K562 (cell line): ENCODE data around the gene CLEC6A. TPM values are rescaled to one million over a fixed set of nuclear protein-coding genes. Genes with fewer than 3 reads are reported as not detected.

Experiments
- ATAC-seq: fragments of 200-7000 bp; cut with Tn5 transposase; 3 replicates; pipeline ENCODE4 v1.9.1; 2020; ENCODE audit warnings: moderate library complexity
- Bru-seq: library from RNA; stranded (reverse); fragments of 400-500 nt; gene quantifications from one replicate; lab custom pipeline; 2021; lab: Mats Ljungman, UMichigan
- BruChase-seq, 2 experiments: library from RNA; stranded (reverse); fragments of 400-500 nt; gene quantifications; one replicate each; lab custom pipeline; 2021; lab: Mats Ljungman, UMichigan
- BruUV-seq: library from RNA; stranded (reverse); fragments of 400-500 nt; replicated peaks from 2 replicates; lab custom pipeline; 2021; lab: Mats Ljungman, UMichigan
- CTCF ChIA-PET: fragments of 300-600 bp; formaldehyde crosslinking; extraction: SDS; loops from one replicate; lab custom pipeline; 2021; ENCODE audit warnings: low intra/inter-chr PET ratio; lab: Yijun Ruan, JAX
- POLR2A ChIA-PET: fragments of 300-600, 350-650 bp; sonication (Branson Sonifier 250); formaldehyde crosslinking; extraction: SDS; loops from one replicate; lab custom pipeline; 2021; ENCODE audit warnings: antibody characterized with exemption, inconsistent platforms; lab: Yijun Ruan, JAX
- DNase-seq, 4 experiments: peaks; one replicate each; pipeline versions ENCODE4 v3.0.0 to v3.0.0-alpha.2; 2011 to 2018; ENCODE audit warnings: low spot score in 3 of 4, mixed read lengths in 3 of 4; ENCODE audit errors: extremely low read depth in 1 of 4
- FAIRE-seq: peaks from 2 replicates; lab custom pipeline; 2011; peaks lifted over from hg19 to GRCh38; lab: Jason Lieb, UNC
- H2AFZ ChIP-seq: 2 replicates; pipeline ENCODE4 v1.6.0; 2011; ENCODE audit warnings: low read depth, low read length, control low read depth, inconsistent platforms
- H3K27ac ChIP-seq: fragments of 200-600 bp; 3 replicates; pipeline ENCODE4 v1.8.0; 2011; ENCODE audit warnings: low read depth, mild to moderate bottlenecking, control low read depth, inconsistent platforms, low read length, moderate library complexity, mixed read lengths; ENCODE audit errors: extremely low read depth
- H3K27me3 ChIP-seq, 2 experiments: fragments of 300-600 bp in 1 of 2; 2 replicates in 1 of 2; 3 replicates in 1 of 2; pipeline versions ENCODE4 v1.6.0 to v1.8.0; 2011; ENCODE audit warnings: inconsistent platforms in 2 of 2, low read length in 2 of 2, mild to moderate bottlenecking in 1 of 2, mixed read lengths in 1 of 2, moderate library complexity in 1 of 2; ENCODE audit not compliant: control insufficient read depth in 2 of 2, insufficient read depth in 2 of 2
- H3K36me3 ChIP-seq: fragments of 300-600 bp; 3 replicates; pipeline ENCODE4 v1.8.0; 2011; ENCODE audit warnings: mild to moderate bottlenecking, low read length, inconsistent platforms; ENCODE audit not compliant: control insufficient read depth, insufficient read depth
- H3K4me1 ChIP-seq, 2 experiments: fragments of 200-600 bp in 1 of 2; replicated peaks in 1 of 2; 2 replicates in 1 of 2; 3 replicates in 1 of 2; pipeline versions ENCODE4 v1.5.1 to v1.8.0; 2011; ENCODE audit warnings: inconsistent platforms in 2 of 2, low read length in 2 of 2, mild to moderate bottlenecking in 1 of 2, mixed read lengths in 1 of 2, moderate library complexity in 1 of 2; ENCODE audit not compliant: control insufficient read depth in 2 of 2, insufficient read depth in 2 of 2
- H3K4me2 ChIP-seq: 2 replicates; pipeline ENCODE4 v1.6.1; 2011; ENCODE audit warnings: low read length, control low read depth, inconsistent platforms, mixed read lengths; ENCODE audit not compliant: insufficient read depth
- H3K4me3 ChIP-seq: fragments of 200-600 bp; sonication (generic), shearing (Covaris generic); 2 replicates; pipeline ENCODE4 v1.5.1; 2016; ENCODE audit warnings: control low read depth, inconsistent platforms
- H3K79me2 ChIP-seq: fragments of 200-600 bp; 3 replicates; pipeline ENCODE4 v1.8.0; 2011; ENCODE audit warnings: low read length, inconsistent platforms; ENCODE audit not compliant: control insufficient read depth, insufficient read depth
- H3K9ac ChIP-seq, 2 experiments: 2 replicates each; pipeline versions ENCODE4 v1.6.0 to v1.6.1; 2011; ENCODE audit warnings: low read depth in 2 of 2, low read length in 2 of 2, control low read depth in 1 of 2, inconsistent platforms in 1 of 2, mild to moderate bottlenecking in 1 of 2, mixed read lengths in 1 of 2; ENCODE audit not compliant: insufficient read depth in 1 of 2
- H3K9me1 ChIP-seq: one replicate; pipeline ENCODE4 v1.6.0; 2011; ENCODE audit warnings: inconsistent platforms, mild to moderate bottlenecking, low read length, moderate library complexity; ENCODE audit not compliant: control insufficient read depth, insufficient read depth
- H3K9me3 ChIP-seq: replicated peaks from 2 replicates; pipeline ENCODE4 v1.5.1; 2011; ENCODE audit warnings: low read depth, low read length, inconsistent platforms; ENCODE audit not compliant: control insufficient read depth, insufficient read depth
- H4K20me1 ChIP-seq: replicated peaks from 2 replicates; pipeline ENCODE4 v1.6.1; 2011; ENCODE audit warnings: low read length, inconsistent platforms, mixed read lengths; ENCODE audit not compliant: control insufficient read depth, insufficient read depth
- ARNT ChIP-seq, 2 experiments: fragments of 450-650 bp; IDR thresholded peaks; 2 replicates each; pipeline ENCODE4 v1.6.1; 2016; ENCODE audit warnings: mild to moderate bottlenecking in 1 of 2
- CBX8 ChIP-seq: fragments of 200-600 bp; sonication (generic); IDR thresholded peaks from 2 replicates; pipeline ENCODE4 v1.6.1; 2012; ENCODE audit warnings: borderline replicate concordance, mixed run types, low read depth, mild to moderate bottlenecking, moderate library complexity, mixed read lengths, low read length, control low read depth, inconsistent platforms; ENCODE audit not compliant: poor library complexity, severe bottlenecking; ENCODE audit errors: extremely low read depth
- HSF4 ChIP-seq: fragments of 250-450 bp; sonication (Bioruptor Pico); IDR thresholded peaks from 2 replicates; pipeline ENCODE4 v2.1.2; 2022; ENCODE audit warnings: mild to moderate bottlenecking, moderate library complexity, borderline replicate concordance
- MAFG ChIP-seq: fragments of 450-650 bp; conservative IDR thresholded peaks from 2 replicates; pipeline ENCODE4 v1.6.1; 2016; ENCODE audit warnings: missing genetic modification characterization, missing compliant biosample characterization
- MNT ChIP-seq, 2 experiments: fragments of 450-650 bp; conservative IDR thresholded peaks; 2 replicates each; pipeline ENCODE4 v1.6.1; 2017; ENCODE audit warnings: mild to moderate bottlenecking in 2 of 2, moderate library complexity in 2 of 2
- NFE2L1 ChIP-seq: fragments of 450-650 bp; IDR thresholded peaks from 2 replicates; pipeline ENCODE4 v1.6.1; 2016; ENCODE audit warnings: missing genetic modification characterization, low read depth, mild to moderate bottlenecking, missing compliant biosample characterization, moderate library complexity, borderline replicate concordance
- RCOR1 ChIP-seq, 2 experiments: IDR thresholded peaks; 2 replicates each; pipeline ENCODE4 v1.6.1; 2012; ENCODE audit warnings: low read depth in 2 of 2, low read length in 2 of 2, borderline replicate concordance in 1 of 2, improper control_type of control experiment in 1 of 2
- SP1 ChIP-seq: sonication (generic); formaldehyde crosslinking; IDR thresholded peaks from 2 replicates; pipeline ENCODE4 v1.8.1; 2022; ENCODE audit warnings: mild to moderate bottlenecking, missing genetic modification reagents
- THRB ChIP-seq: fragments of 450-650 bp; formaldehyde crosslinking; conservative IDR thresholded peaks from 2 replicates; pipeline ENCODE4 v1.4.0; 2022; ENCODE audit warnings: mild to moderate bottlenecking, missing genetic modification characterization
- XRCC4 ChIP-seq: IDR thresholded peaks from one replicate; pipeline ENCODE4 v1.6.1; 2011; ENCODE audit not compliant: insufficient read depth, insufficient read length; ENCODE audit errors: extremely low read depth
- ZEB2 ChIP-seq: fragments of 450-650 bp; IDR thresholded peaks from 2 replicates; pipeline ENCODE4 v1.6.1; 2016
- ZNF431 ChIP-seq: sonication (generic); formaldehyde crosslinking; IDR thresholded peaks from 2 replicates; pipeline ENCODE4 v1.8.0; 2022; ENCODE audit warnings: mild to moderate bottlenecking, missing genetic modification reagents
- WGBS: fragments of 100-300 bp; shearing (Covaris generic); methylation state at CpG from one replicate; pipeline ENCODE4 v1.1.6; 2016; ENCODE audit warnings: low coverage, mixed read lengths; ENCODE audit not compliant: insufficient coverage; ENCODE audit errors: missing lambda C conversion rate; 5-methylcytosine and 5-hydroxymethylcytosine counted together
- in situ Hi-C: fragments of 300-500 bp; cut with MboI; formaldehyde crosslinking; loops from 4 replicates; pipeline ENCODE4 v1.15.0; 2018; ENCODE audit warnings: inconsistent platforms, mixed read lengths
- intact Hi-C: fragments of 100-400 bp; cut with micrococcal nuclease; formaldehyde crosslinking; loops from 2 replicates; pipeline ENCODE4 v1.14.2; 2022
- long read RNA-seq, 3 experiments: library from polyadenylated mRNA in 2 of 3; library from RNA in 1 of 3; unstranded in 2 of 3; stranded (forward) in 1 of 3; transcript quantifications; one replicate each; pipeline ENCODE4 v2.0.0, GENCODE V29; 2019 to 2022
- polyA minus RNA-seq, 3 experiments: library from RNA; depleted of rRNA, polyadenylated mRNA; stranded (reverse); fragments of >200 nt; gene quantifications; 2 replicates each; pipeline ENCODE4 v1.2.3, GENCODE V29; 2011
- polyA plus RNA-seq, 8 experiments: library from polyadenylated mRNA; depleted of rRNA in 4 of 8; stranded (reverse) in 5 of 8; unstranded in 3 of 8; fragments of >200 nt; fragmentation: Nextera tagmentation in 2 of 8; fragmentation: Illumina TruSeq in 1 of 8; extraction: Ambion mirVana in 2 of 8; extraction: Trizol in 1 of 8; gene quantifications; 2 replicates each; pipeline versions ENCODE4 v1.2.1 to v1.2.3, GENCODE V29; 2011 to 2014; ENCODE audit warnings: inconsistent platforms in 1 of 8, missing spikeins in 1 of 8
- total RNA-seq, 7 experiments: library from RNA; depleted of rRNA in 6 of 7; stranded (reverse); fragments of >200 nt in 6 of 7; fragmentation: Illumina TruSeq in 2 of 7; extraction: Trizol in 2 of 7; gene quantifications; 2 replicates each; pipeline versions ENCODE4 v1.2.1 to v1.2.3, GENCODE V29; 2011 to 2021; ENCODE audit warnings: low replicate concordance in 1 of 7
- TF ChIP-seq, protein P1 (sequence below): IDR thresholded peaks from 2 replicates; pipeline ENCODE4 v1.6.1; 2012; ENCODE audit warnings: low read depth, low read length, improper control_type of control experiment, borderline replicate concordance

CLEC6A gene
- not detected in 2 replicates for total RNA-seq (2011; cell fraction: chromatin; rRNA removed; ENCODE audit: low replicate concordance)
- not detected in 2 replicates for total RNA-seq (2011; cell fraction: nucleolus; rRNA removed)
- total RNA-seq (2011; cell fraction: nucleoplasm; rRNA removed): not detected in 2 replicates
- total RNA-seq (2014; rRNA removed) (not detected in 2 replicates), total RNA-seq (2014; rRNA removed; fragmentation: Illumina TruSeq; extraction: Trizol) (not detected in 2 replicates), total RNA-seq (2015; rRNA removed; fragmentation: Illumina TruSeq; extraction: Trizol) (not detected in 2 replicates), total RNA-seq (2021) (not detected in 2 replicates), polyA plus RNA-seq (2011; rRNA removed) (not detected in 2 replicates), polyA plus RNA-seq (2014; fragmentation: Illumina TruSeq; extraction: Trizol) (not detected in 2 replicates), polyA plus RNA-seq (2014; fragmentation: Nextera tagmentation; extraction: Ambion mirVana) (not detected), polyA plus RNA-seq (2014; rRNA removed) (not detected in 2 replicates), polyA minus RNA-seq (2011; rRNA and poly(A)+ RNA removed) (not detected in 2 replicates), Bru-seq, nascent RNA (not detected), BruChase-seq, experiment 1, labeled RNA remaining after a 2-hour chase (not detected), BruChase-seq, experiment 2, labeled RNA remaining after a 6-hour chase (not detected)
- not detected in 2 replicates for polyA plus RNA-seq (2011; cell fraction: cytosol; rRNA removed)
- not detected in 2 replicates for polyA plus RNA-seq (2011; cell fraction: nucleus; rRNA removed)
- polyA plus RNA-seq (2012): not detected in 2 replicates
- polyA minus RNA-seq (2011; cell fraction: cytosol; rRNA and poly(A)+ RNA removed): not detected in 2 replicates
- not detected in 2 replicates for polyA minus RNA-seq (2011; cell fraction: nucleus; rRNA and poly(A)+ RNA removed)
- long read RNA-seq, experiment 1: 0 reads
- long read RNA-seq, experiment 2: 0 reads
- long read RNA-seq, experiment 3: 0 reads

GRCh38 chr12:8455727-8456360, at the start of gene CLEC6A:
Gene CLEC6A (plus strand): TSS chr12:8455962. CDS start chr12:8456112, 150 bp downstream.
- 0% methylated on average over 2 of the region's 2 CpGs for WGBS
- TF ChIP-seq MNT (conservative IDR thresholded peaks at IDR 0.05) (no peak), MAFG (tag) (no peak), ZEB2 (no peak), NFE2L1 (no peak), ARNT (IDR thresholded peaks at IDR 0.05) (no peak), XRCC4 (no peak), HSF4 (CRISPR knock-in tag) (no peak), THRB (CRISPR knock-in tag) (no peak), RCOR1 (IDR thresholded peaks at IDR 0.05; ENCODE audit: borderline replicate concordance in 1 of 2, low read depth in 2 of 2, low read length in 2 of 2) (no peak), CBX8 (no peak), SP1 (CRISPR knock-in tag) (no peak), ZNF431 (CRISPR knock-in tag) (no peak)
- TF ChIP-seq, protein P1, sequence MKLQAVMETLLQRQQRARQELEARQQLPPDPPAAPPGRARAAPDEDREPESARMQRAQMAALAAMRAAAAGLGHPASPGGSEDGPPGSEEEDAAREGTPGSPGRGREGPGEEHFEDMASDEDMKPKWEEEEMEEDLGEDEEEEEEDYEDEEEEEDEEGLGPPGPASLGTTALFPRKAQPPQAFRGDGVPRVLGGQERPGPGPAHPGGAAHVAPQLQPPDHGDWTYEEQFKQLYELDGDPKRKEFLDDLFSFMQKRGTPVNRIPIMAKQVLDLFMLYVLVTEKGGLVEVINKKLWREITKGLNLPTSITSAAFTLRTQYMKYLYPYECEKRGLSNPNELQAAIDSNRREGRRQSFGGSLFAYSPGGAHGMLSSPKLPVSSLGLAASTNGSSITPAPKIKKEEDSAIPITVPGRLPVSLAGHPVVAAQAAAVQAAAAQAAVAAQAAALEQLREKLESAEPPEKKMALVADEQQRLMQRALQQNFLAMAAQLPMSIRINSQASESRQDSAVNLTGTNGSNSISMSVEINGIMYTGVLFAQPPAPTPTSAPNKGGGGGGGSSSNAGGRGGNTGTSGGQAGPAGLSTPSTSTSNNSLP: no peak

More at GRCh38 chr12:8455727-8456360, at the start of gene CLEC6A:
- in situ Hi-C loops: loop anchor here (10.0 kb wide), 1 partner anchor 331 kb away; the partner anchor contains the start of gene CLEC4A
- Histone ChIP-seq H3K36me3 (no peaks in the 10 kb centered on the region), H2AFZ (no peak within 1 kb of the TSS), H3K27me3 (no peaks in the 10 kb centered on the region), H4K20me1 (no peaks in the 10 kb centered on the region), H3K4me3 (no peak within 1 kb of the TSS), H3K27ac (no peak within 1 kb of the TSS), H3K4me1 (no peaks in the 10 kb centered on the region), H3K9me1 (no peaks in the 10 kb centered on the region), H3K9me3 (no peaks in the 10 kb centered on the region), H3K79me2 (no peaks in the 10 kb centered on the region), H3K4me2 (no peak within 1 kb of the TSS), H3K9ac (no peak within 1 kb of the TSS)
- FAIRE-seq (no peak), DNase-seq (no peak), ATAC-seq (no peak)
- ChIA-PET CTCF (no interaction called here), POLR2A (no interaction called here)
- intact Hi-C loops: no loop called here
- no TSS peak for BruUV-seq
